ENCODE data around the gene GUCA1C.

The GUCA1C gene, protein sequence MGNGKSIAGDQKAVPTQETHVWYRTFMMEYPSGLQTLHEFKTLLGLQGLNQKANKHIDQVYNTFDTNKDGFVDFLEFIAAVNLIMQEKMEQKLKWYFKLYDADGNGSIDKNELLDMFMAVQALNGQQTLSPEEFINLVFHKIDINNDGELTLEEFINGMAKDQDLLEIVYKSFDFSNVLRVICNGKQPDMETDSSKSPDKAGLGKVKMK

DNA sequence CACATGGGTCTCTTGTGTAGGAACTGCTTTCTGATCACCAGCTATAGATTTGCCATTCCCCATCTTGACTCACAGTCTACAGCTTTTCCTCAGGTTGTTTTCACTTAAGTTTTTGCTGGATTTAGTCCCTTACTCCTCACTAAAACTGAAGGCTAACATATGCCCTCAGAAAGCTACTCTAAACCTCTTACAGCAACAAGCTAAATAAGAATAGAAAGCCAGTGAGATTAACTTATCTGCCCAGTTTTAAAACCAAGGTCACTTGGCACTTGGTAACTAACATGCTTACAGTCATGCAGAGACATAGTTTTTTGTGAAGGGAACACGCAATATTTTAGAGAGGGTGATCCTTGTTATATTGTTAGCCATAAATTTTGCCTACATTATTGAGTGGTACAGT lies at the start of gene GUCA1C:
Gene GUCA1C (minus strand): TSS at position 180 of the 400 bp plus-strand sequence. CDS start 117 bp downstream, at position 63.
- no peak for DNase-seq (ENCODE audit: low spot score)

DNA sequence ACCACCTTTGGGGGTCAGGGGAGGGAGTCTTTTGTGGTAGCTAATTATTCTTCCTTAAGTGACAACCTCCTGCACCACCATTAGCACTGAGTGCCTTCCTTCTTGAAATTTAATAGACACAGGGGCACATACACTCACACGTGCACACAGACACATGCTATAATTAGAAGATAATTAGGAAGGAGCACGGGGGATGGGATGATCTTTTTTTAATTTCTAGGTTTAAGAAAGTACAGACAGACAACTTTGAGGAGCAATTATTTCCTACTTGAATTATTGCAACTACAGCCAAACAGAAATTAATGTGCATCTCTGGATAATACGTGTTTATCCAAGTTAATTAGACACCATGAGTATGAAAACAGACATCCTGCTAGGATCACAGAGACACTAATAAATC lies 44.8 kb upstream of the GUCA1C start:
- DNase-seq (ENCODE audit: low spot score), result no peak

DNA sequence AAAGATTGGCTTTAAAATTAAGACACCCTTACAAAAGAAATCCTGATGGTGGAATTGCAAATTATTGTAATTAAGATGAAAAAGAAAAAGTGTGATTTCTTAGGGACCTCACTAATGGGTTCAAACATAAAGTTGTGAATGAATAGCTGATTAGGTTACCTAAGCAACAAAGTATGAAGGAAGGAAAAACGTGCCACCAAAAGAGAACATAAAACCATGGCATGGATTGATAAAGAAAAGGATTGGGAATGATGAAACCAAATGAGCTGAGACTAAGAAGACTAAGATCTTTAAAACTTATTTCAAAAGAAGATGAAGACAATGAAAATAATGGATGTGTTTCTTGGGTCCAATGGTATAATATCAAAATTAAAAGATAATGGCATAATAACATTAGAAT lies 32.2 kb upstream of the GUCA1C start:
- DNase-seq (ENCODE audit: low spot score), result no peak

DNA sequence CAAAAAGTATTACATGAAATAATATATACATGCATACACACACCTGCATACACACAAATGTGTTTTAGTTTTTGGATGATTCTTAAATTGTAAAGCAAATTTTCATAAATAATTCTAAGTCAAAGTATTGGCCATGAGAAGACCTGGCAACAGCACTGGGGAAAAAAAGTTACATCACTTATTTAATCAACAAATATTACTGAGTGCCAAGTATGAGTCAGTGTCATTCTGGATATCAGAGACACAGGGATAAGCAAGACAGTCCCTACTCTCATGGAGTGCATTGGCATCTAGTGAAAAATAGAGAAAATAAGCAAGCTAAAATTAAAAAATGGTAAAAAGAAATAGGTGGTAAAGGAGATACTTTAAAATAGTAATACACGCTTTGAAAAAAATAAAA lies 29.4 kb upstream of the GUCA1C start:
- DNase-seq (ENCODE audit: low spot score), result no peak

DNA sequence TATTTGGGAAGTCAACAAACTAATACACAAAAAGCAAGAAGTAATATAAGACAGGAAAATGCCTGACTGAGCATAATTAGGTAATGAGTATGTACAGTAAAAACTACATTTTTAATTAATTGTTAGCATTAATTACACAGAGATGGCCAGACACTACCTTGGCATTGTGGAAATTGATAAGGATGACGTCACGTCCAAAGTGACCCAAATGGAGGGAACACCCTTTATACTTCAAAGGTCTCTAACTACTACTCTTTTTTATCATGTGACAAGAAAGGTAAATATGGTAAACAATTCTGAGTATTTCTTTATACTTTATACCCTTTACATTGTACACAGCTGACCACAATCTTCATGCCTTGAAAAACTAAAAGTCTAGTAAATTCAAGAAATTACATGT lies 22.4 kb upstream of the GUCA1C start:
- DNase-seq (ENCODE audit: low spot score), result no peak

DNA sequence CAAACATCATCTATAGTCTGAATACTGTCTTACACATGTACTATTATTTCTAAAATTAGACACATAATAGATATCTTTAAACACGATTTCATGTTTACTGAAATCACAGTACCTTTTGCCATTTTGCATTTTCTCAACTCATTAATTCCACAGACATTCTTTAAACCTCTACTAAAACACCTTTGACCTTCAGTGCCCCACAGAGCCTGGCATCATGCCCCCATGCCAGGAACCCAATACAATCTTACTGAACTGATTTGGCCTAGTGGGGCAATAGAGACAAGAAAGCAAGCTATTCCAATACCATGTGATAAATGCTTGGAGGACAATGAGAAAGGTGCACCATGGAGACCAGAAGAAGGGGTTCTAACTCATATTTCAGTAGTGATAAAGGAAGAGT lies 19.3 kb upstream of the GUCA1C start:
- DNase-seq (ENCODE audit: low spot score), result no peak

DNA sequence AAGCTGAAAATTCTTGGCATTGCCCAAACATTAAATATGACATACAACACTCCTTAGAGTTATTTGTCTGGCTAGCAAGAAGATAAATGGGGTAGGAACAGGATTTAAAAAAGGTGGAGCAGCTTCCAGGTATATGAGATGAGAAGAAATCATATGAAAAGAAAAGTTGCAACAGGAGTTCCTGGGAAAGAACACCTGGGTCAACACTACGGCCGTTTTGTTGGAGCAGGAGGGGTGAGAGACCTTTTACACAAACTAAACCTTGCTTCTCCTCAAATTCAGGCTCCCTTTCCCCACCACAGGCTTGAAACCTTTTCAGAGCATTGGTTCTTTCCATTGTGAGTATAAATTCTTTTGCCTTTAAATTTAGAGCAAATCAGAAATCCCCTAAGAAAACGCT lies 18.8 kb upstream of the GUCA1C start:
- DNase-seq (ENCODE audit: low spot score), result no peak

DNA sequence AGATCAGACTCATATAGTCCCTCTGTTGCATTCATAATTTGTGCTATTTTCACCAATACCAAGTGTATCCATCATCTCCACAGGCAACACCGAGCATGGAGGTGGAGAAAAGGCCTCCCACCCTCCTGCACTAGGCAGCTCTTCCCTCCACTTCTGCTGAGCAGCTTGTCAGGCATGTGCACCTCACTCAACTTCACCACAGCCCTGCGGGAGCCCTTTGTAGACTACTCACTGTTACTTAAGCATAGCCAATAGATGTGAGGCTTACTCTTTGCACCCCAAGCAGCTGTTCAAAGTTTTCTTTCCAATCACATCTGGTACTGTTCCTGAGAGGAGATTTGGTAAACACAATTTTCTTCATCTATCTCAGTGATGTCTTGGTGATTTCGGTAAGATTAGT lies 16.9 kb upstream of the GUCA1C start:
- no peak for DNase-seq (ENCODE audit: low spot score)

DNA sequence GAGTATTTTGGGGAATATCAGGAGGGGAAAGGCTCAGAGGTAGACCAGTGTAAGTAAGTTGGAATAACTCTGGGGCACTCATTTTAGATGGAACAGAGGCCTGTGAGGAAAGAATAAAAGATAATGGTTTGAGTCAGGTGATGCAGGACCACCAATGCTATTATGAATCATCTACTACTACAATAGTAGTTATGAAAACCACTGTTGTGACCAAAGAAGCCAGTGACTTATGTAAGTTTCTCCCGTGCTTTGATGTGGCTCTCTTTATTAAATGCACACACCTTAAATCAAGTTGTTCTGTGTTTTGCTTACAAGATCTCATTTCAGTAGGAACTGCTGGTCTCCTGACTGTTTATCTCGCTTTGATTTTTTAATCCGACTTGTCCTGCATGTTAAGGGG lies 13.1 kb upstream of the GUCA1C start:
- no peak for DNase-seq (ENCODE audit: low spot score)

DNA sequence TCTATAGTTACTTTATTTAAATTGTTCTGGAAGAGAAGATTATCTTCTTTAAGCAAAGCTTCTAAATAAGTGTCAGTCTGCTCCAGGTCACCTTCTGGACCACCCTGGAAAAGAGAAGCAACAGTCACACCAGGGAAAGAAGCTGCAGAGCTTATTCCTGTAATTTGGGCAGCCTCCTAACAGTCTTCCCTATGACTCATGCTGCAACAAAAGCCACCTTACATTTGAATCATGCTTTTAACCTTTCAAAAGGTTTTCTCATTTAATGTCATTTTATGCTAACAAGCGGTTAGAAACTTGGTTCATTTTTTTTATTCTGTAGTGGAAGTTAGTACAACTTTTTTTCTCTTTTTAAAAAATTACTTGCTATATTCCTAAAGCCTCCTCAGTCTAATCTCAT lies 5.3 kb upstream of the GUCA1C start:
- no peak for DNase-seq (ENCODE audit: low spot score)

DNA sequence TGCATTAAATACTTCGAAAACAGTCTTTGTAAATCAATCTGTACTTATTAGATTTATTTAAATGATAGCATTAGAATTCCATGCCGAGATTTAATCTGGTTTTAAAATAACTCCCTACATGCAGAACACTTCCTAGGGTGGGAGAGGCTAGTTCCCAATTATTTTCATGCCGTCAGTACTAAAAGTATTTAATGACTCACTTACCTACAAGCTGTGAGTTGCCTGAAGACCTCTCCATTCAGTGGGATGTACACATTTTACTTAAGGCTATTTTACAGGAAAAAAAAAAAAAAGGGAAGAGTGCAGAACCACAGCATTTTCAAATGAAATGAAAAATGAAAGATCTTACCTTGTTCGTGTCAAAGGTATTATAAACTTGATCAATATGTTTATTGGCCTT lies 469 bp downstream of the GUCA1C start:
- no peak for DNase-seq (ENCODE audit: low spot score)

DNA sequence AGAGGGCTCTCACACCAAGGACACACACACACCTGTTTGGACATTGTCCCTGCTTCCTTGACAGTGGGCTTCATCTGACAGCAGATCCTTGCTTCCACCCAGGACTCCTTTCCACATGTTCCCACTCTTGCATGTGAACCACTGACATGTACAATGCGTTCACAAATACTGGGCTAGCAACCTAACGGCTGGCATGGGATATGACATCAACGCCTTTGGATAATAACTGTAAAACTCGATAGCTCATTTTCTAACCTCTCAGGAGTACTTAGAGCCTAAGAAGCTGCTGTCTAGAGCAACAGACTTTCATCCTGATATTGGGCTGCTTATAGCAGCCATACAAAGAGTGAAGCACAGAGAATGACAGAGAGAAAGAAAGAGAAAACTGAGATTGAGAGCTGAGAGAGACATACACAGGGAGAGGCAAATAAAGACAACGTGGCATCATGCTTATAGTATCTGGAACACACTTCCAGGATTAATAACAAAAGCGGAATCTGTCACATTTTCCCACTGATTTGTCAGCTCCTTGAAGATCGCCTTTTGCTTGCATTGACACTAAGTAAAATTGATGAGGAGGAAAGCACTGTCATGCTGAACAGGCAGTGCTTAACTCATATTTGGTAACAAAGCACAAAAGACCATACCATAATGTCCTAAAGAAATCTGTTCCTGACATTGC lies 1.7 kb downstream of the GUCA1C start:
- DNase-seq (ENCODE audit: low spot score), result no peak

DNA sequence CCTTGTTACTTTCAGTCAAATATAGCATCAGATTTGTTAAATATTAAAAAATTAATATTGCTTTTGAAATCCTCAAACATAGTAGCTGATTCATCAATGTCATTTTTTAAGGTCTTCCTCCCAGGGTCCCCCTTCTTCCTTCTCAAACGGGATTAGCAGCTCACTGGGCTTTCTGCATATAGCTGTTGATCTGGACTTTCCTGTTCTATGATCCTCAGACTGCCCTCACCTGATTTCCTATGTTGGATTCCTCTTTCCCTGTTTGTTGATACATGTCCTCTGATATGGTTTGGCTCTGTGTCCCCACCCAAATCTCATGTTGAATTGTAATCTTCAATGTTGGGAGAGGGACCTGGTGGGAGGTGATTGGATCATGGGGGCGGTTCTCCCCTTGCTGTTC lies 5.8 kb downstream of the GUCA1C start:
- no peak for DNase-seq (ENCODE audit: low spot score)

DNA sequence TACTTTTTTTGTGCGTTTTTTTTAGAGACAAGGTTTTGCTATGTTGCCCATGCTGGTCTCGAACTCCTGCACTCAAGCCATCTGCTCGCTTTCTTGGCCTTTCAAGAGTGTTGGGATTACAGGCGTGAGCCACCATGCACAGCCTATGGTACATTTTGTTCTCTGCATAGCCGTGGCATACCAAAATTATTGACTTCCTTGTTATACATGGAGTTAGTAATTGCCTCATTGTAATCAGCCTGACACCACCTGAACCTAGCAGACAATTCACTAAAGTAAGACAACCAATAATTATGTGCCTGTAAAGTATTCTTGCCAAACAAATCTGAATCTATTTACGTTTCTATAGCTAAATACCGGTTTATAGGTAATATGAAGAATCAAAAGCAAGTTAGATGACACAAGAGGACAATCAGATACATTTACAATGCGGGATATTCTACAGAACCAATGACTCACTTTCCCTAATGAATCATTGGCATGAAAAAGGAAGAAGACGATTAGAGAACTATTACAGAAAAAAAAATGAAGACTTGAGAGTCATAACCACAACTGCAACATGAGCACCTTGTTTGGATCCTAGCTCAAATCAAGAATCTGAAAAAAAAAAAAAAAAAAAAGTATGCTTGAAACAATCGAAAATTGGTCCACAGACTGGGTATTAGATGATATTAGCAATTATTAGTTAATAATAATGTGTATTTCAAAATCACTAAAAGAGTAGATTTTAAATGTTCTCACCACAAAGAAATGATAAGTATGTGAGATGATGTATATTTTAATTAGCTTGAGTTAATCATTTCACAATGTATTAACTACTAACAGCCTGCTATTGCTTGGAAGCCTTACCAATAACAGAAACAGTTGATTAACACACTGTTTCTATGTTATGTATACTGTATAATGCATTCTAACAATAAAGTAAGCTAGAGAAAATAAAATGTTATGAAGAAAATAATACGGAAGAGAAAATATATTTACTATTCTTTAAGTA lies 7.1 kb downstream of the GUCA1C start:
- DNase-seq (ENCODE audit: low spot score), result no peak

DNA sequence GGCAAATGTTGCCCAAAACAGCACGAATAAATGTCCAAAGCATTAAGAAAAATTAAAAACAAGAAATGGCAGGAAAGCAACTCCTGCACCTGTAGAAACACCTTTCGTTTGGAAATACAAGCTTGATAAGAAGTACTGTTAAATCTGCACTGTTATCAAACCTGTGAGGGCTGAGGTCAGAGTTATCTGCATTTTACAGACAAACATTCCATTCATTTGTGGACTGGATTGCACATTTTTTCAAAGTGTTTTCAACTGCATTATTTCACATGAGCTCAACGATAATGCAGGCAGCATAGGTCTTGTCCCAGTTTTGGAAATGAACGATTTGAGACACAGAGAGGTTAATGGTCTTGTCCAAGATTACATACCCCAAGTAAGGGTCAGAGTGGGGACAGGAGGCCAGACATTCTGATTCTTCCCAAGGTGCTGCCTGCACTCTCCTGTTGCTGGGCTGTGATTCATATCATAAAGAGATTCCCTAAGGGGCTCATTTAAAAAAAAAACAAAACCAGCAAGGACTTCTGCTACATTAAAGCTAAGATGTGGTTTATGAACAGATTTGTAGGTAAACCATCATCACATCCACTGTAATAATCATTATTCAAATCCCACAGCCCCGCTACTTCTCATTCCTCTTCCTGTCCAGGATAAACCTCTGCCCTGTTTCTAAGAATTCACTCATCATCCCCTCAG lies 13.0 kb downstream of the GUCA1C start:
- no peak for DNase-seq (ENCODE audit: low spot score)

DNA sequence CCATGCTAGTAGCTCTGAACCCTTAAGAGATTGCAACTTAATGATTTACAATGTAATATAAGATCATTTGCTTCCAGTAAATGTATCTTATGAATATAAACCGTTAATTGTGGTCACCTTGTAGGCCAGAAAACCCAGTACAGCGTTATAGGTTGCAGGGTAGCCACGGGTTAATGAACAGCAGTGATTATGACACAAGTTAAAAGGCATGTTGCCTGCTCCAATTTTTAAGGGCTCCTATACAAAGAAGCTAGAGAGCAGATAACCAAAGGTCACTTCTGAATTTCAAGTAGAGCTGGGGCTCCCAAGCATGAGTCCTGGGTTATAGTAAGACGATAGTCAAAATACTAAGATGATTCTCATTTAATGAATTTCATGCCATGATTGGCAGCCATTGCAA lies 13.5 kb downstream of the GUCA1C start:
- DNase-seq (ENCODE audit: low spot score), result no peak

DNA sequence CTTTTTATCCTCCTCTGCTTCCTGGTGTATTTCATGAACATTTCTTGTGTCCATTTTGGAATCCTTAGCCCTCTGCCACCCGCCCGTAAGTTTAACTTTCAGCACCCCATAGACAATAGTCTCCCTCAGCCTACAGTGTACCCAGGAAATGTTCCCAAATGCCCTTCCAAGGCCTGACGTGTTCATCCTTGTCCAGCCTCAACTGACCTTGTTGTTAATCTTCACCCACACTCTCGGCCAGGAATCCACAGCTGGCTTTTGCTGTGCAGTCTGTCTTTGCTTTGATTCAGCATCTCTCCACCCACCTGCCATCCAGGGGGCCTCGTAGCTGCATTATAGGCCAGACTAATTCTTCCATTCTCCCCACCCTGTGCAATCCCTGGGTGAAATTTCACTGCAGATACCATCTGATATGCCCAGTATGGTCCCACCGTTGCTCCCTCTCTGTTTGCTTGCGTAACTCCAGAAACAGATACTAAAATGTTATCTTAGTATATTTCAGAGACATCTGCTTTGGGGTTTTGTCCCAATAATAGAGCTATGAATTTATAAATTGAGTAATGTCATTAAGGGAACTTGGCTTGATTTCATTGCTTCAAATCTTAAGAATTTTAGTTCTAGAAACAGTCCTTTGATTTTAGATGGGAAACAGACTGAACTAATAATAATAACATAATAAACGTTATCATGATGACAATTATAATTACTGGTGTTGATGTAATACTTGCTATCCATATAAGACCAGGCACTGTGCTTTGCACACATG lies 16.6 kb downstream of the GUCA1C start:
- DNase-seq (ENCODE audit: low spot score), result no peak

DNA sequence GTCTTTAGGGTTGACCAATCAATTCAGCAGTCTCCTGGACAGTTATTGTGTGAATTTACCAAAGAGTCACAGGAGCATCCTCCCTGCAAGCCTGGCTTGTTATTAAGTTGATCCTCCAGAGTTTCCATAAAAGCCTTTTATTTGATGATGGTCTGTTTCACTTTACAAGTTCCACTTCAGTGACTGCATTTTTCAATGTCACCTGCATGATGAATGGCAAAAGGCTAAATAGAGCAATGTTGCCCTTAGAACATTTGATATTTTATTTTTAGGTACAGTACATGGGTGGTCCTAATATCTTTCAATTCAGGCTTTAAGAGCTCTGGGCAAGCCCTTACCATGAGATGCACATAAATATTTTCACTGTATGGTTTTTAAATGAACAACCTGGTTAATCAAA lies 22.6 kb downstream of the GUCA1C start:
- no peak for DNase-seq (ENCODE audit: low spot score)

DNA sequence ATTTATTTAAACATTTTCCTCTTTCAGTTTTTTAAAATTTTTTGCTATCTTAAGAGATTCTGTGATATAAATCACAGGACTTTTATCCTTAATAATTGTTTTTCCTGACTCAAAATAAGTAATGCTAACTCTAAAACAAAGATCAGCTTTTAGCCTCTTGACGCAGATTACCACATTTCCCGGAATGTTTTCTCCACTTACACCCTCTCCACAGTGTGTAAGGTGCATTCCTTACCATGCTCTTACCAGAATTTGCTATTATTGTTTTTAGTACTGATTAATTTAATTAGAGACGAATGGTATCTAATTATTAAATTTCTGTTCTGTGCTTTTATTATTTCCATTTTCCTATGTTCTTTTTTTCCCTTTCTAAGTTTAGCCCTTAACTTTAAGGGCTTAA lies 34.8 kb downstream of the GUCA1C start:
- DNase-seq (ENCODE audit: low spot score), result no peak

DNA sequence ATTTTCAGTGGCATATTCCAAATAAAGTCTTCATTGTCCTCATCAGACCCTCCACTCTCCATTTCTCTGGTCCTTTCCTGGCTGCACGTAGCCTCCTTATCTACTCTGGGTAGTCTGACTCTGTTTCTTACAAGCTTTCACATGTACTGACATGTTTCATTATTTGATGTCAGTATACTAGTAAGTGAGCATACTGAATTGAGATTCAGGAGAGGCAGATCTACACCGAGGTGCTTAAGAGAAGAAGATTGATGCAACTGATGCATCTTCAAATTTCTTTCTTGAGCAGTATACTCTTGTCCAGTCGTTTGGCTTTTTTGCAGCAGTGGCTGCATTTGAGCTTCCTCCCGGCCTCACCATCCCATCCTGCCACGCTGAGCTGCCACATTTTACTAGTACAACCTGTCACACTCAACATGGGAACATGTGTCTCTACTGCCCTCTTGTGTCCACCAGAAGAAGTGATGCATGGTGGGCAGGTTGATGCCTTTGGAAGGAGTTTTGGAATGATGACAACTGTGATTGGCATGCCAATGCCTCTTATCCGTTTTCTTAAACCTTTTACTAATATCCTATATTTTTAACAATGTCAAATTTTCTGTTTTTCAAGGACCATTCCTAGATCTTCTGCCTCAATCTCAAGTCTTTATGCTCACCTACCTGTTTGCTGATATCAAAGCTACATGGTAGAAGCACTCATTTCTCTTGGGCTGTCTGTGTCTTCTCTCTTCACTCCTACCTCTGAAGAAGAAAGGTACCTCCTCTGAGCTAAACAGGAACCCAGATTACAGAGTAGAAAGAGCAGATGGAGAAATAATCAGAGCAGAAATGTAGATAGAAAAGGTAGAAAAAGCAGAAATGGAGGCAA lies 38.7 kb downstream of the GUCA1C start:
- peak; percentile 86 for DNase-seq (ENCODE audit: low spot score)

DNA sequence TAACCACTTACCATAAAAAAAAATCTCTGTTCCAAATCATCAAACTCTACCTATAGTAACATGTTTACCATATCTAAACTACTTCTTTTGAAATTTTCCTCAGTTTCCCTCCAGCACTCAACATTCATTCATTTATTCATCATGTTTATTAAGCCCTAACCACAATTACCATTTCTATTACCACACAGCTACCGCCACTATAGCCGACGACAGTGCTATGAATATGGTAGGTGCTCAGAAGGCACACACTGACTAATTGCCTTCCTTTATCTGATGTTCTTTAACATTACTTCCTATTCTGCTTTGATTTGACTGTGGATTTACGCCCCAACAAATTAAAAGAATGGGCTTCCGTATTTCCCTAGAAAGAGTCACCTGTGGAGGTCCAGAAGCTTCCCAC lies 43.9 kb downstream of the GUCA1C start:
- no peak for DNase-seq (ENCODE audit: low spot score)
